Brain microvascular endothelial cell (primary cell): Measurements from ENCODE around the gene MAMLD1.
"Not testable (repeated sequence)": the region's sequence is repeated elsewhere in the genome, so short reads cannot be mapped to it uniquely, and the experiment has no call there.

ENCODE experiments used
- DNase-seq: peaks from one replicate; pipeline ENCODE4 v3.0.0-alpha.2; 2020
- H3K27ac ChIP-seq: fragments of 250-450 bp; sonication (Bioruptor Pico); 2 replicates; pipeline ENCODE4 v1.5.1; 2020; ENCODE audit warnings: mild to moderate bottlenecking, moderate library complexity
- H3K27me3 ChIP-seq: fragments of 250-450 bp; sonication (Bioruptor Pico); replicated peaks from 2 replicates; pipeline ENCODE4 v1.5.1; 2020; ENCODE audit warnings: mild to moderate bottlenecking
- H3K36me3 ChIP-seq: fragments of 250-450 bp; sonication (Bioruptor Pico); replicated peaks from 2 replicates; pipeline ENCODE4 v1.5.1; 2020; ENCODE audit warnings: mild to moderate bottlenecking
- H3K4me3 ChIP-seq: 2 replicates; pipeline ENCODE4 v1.5.1; 2011; ENCODE audit warnings: low read depth, mild to moderate bottlenecking, control low read depth, low read length, moderate library complexity
- in situ Hi-C: cut with HindIII; loops from 2 replicates; pipeline ENCODE4 v1.10.0; 2017; ENCODE audit warnings: low sequenced_read_pairs, low pct_ligation_motif_present
- TF ChIP-seq, protein P1 (sequence below): IDR thresholded peaks from 2 replicates; pipeline ENCODE4 v1.5.1; 2011; ENCODE audit warnings: low read depth, mild to moderate bottlenecking, moderate library complexity, low read length, control low read depth, inconsistent platforms; ENCODE audit errors: missing control alignments

The MAMLD1 gene

DNA sequence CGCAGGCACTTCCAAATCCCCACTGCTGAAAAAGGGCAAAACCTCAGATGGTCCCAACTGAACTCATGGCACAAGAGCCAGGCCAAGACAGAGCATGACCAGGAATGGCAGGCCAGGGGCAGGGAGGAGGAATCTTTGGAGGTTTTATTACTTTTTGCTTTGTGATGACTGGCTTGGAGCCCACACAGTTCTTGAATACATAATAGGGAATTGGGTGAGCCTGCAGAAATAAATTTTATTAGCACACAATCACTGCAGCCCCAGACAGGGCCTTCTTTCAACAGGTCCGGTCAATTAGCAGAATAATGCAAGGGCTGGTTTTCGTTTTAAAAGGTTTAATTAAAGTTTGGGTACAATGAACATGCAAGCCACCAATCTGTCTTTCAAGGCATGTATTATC lies 23.4 kb upstream of the MAMLD1 start:
- in situ Hi-C loops = no loop called here
- no peaks in the 10 kb centered on the region for H3K36me3 ChIP-seq
- H3K4me3 ChIP-seq = no peak overlapping the region
- no peak for DNase-seq
- H3K27me3 ChIP-seq = no peaks in the 10 kb centered on the region
- no peak overlapping the region for H3K27ac ChIP-seq
- TF ChIP-seq, protein P1, sequence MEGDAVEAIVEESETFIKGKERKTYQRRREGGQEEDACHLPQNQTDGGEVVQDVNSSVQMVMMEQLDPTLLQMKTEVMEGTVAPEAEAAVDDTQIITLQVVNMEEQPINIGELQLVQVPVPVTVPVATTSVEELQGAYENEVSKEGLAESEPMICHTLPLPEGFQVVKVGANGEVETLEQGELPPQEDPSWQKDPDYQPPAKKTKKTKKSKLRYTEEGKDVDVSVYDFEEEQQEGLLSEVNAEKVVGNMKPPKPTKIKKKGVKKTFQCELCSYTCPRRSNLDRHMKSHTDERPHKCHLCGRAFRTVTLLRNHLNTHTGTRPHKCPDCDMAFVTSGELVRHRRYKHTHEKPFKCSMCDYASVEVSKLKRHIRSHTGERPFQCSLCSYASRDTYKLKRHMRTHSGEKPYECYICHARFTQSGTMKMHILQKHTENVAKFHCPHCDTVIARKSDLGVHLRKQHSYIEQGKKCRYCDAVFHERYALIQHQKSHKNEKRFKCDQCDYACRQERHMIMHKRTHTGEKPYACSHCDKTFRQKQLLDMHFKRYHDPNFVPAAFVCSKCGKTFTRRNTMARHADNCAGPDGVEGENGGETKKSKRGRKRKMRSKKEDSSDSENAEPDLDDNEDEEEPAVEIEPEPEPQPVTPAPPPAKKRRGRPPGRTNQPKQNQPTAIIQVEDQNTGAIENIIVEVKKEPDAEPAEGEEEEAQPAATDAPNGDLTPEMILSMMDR = no peak

DNA sequence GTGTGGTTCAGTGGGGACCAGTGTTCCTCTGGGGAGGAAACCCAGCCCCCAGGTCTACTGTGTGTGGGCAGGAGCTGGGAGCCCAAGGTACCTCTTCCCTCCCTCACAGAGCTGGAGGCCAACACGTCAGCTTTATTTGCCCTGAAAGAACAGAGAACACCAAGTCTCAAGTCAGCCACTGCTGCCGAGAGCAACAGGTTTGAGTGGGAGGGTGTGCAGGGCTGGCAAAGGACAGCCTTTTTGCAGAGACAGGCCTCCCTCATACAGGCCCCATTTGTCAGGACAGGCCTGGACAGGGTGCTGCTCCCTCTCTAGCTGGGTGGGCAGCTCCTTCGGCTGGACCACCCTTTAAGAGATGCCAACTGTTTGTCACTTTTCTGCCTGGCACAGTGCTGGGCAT lies 22.8 kb upstream of the MAMLD1 start:
- H3K36me3 ChIP-seq, in situ Hi-C loops, H3K27ac ChIP-seq, H3K27me3 ChIP-seq, DNase-seq, H3K4me3 ChIP-seq: not testable (repeated sequence)

DNA sequence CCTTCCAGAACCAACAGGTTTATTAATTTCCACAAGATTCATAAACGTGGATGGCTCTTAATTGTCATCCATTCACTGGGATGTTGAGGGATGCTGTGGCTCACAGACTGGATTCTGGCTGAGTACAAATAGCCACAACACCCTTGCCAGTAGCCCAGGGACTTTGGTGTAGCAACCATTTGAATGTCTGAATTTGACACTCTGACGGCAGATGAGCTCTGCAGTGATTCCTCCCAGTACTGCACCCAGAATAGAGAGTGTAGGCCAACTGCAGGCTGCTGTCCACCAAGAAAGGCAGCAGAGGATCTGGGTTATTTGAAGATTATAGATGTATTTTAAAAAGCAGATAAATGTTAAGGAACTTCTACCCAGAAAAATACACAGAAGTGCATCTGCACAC lies 15.6 kb upstream of the MAMLD1 start:
- in situ Hi-C loops = no loop called here
- TF ChIP-seq, protein P1 = no peak
- Histone ChIP-seq H3K27ac (no peak overlapping the region), H3K27me3 (no peaks in the 10 kb centered on the region), H3K36me3 (no peaks in the 10 kb centered on the region), H3K4me3 (no peak overlapping the region)
- no peak for DNase-seq

DNA sequence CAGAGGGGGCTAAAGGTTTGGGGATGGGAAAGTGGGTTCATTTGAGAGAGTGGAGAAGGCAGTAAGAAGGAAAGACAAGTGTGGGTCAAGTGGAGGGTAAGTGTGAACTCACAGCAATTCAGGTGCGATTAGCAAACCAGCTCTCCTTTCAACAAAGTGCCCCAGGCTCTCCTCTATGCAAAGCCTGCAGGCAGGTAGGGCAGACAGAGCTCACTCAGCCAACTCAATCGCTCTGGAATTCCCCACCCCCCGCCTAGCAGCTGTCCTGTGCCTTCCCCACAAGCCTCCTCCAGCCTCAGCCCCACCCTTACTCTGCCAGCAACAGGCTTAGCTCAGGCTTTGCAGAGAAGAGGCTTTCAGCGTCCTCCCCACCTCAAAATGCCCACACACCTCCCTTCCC lies 14.8 kb upstream of the MAMLD1 start:
- TF ChIP-seq, protein P1 = no peak
- Histone ChIP-seq H3K4me3 (no peak overlapping the region), H3K27me3 (no peaks in the 10 kb centered on the region), H3K27ac (no peak overlapping the region), H3K36me3 (no peaks in the 10 kb centered on the region)
- DNase-seq = no peak
- in situ Hi-C loops = no loop called here

DNA sequence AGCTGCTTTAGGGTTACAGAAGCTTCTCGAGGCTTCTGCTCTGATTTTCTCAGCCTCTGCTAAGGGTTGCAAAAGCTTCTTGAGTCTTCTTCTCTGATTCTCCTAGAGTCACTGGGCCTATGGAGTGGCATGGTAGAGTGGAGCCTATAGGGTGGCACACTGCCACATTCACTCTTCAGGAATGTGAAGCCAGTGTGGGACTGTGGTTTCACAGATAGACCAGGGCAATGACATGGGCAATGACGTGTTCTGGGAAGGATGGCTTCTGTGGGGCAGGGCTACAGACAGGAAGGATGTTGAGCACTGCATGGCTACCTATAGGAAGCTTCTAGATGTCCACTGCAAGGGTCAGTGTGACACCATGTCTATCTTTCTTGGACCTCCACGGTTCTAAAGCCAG lies 11.0 kb upstream of the MAMLD1 start:
- Histone ChIP-seq H3K27ac (no peak overlapping the region), H3K36me3 (no peaks in the 10 kb centered on the region), H3K4me3 (no peak overlapping the region), H3K27me3 (no peaks in the 10 kb centered on the region)
- TF ChIP-seq, protein P1 = no peak
- in situ Hi-C loops = no loop called here
- DNase-seq = no peak

DNA sequence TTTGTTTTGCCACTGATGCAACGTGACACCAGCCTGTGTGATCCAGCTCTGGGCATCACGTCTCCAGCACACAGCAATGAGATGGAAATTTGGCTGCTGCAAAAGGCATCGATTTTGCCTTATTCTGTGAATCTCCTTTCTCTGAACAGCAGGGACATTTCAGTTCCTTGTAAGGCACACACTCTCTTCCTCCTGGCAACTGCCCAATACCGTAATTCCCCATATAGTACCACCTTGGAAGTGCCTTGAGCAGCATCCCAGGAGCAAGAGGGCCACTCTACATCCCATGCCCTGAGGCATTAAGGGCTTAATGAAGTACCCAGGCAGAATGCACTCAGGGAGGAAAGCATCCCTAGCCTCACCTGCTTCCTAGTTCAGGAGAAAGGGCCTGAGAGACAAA lies 10.5 kb upstream of the MAMLD1 start:
- Histone ChIP-seq H3K27me3 (no peaks in the 10 kb centered on the region), H3K27ac (no peak overlapping the region), H3K36me3 (no peaks in the 10 kb centered on the region), H3K4me3 (no peak overlapping the region)
- TF ChIP-seq, protein P1 = no peak
- DNase-seq = no peak
- in situ Hi-C loops = no loop called here
